Loucy (cell line): ENCODE results near the gene C3orf20.

Source experiments
- EZH2phosphoT487 ChIP-seq: fragments of 200-600 bp; IDR thresholded peaks from 2 replicates; pipeline ENCODE4 v1.6.1; 2018; ENCODE audit warnings: antibody characterized with exemption, mild to moderate bottlenecking, moderate library complexity, borderline replicate concordance
- TF ChIP-seq, protein P1 (sequence below): fragments of 200-600 bp; sonication (generic); conservative IDR thresholded peaks from 2 replicates; pipeline ENCODE4 v1.5.1; 2014; ENCODE audit warnings: mild to moderate bottlenecking, antibody characterized with exemption, low read length

DNA sequence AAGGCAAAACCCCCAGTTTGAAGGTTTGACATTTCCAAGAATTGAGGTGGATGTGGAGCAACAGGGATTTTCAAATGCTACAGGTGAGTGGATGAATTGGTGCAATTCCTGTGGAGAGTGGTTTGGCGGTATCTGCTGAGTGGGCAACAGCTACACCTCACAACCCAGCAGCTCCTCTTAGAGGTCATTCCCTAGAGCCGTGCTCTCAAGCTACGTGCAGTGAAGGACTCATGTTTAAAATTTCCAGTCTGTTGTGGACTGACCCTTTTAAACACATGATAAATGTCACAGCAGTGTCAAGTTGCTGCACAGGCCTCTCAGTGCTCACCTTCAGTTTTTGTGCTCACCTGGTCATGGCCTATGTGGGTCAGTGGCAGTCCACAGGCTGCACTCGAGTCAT is 9.5 kb downstream of the C3orf20 start:
- TF ChIP-seq, protein P1, sequence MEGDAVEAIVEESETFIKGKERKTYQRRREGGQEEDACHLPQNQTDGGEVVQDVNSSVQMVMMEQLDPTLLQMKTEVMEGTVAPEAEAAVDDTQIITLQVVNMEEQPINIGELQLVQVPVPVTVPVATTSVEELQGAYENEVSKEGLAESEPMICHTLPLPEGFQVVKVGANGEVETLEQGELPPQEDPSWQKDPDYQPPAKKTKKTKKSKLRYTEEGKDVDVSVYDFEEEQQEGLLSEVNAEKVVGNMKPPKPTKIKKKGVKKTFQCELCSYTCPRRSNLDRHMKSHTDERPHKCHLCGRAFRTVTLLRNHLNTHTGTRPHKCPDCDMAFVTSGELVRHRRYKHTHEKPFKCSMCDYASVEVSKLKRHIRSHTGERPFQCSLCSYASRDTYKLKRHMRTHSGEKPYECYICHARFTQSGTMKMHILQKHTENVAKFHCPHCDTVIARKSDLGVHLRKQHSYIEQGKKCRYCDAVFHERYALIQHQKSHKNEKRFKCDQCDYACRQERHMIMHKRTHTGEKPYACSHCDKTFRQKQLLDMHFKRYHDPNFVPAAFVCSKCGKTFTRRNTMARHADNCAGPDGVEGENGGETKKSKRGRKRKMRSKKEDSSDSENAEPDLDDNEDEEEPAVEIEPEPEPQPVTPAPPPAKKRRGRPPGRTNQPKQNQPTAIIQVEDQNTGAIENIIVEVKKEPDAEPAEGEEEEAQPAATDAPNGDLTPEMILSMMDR: no peak
- TF ChIP-seq EZH2phosphoT487: no peak
